Left lung (tissue), 10 donors: ENCODE results near the gene STMP1. TPM values are rescaled to one million over a fixed set of nuclear protein-coding genes. Genes with fewer than 3 reads are reported as not detected.
"Not testable (repeated sequence)": the region's sequence is repeated elsewhere in the genome, so short reads cannot be mapped to it uniquely, and the experiment has no call there.

ENCODE experiments used
- ATAC-seq: fragments of 200-7000 bp; cut with Tn5 transposase; one replicate; pipeline ENCODE4 v1.9.1; 2020; ENCODE audit warnings: moderate library complexity
- DNase-seq, 4 donors: peaks; one replicate each; pipeline ENCODE4 v3.0.0-alpha.2; 2013 to 2020
- H3K27ac ChIP-seq, 2 donors: fragments of 200-600 bp; sonication (generic) in 1 of 2; one replicate each; pipeline versions ENCODE4 v1.5.0 to v1.8.0; 2020 to 2021
- H3K27me3 ChIP-seq, 2 donors: fragments of 200-600 bp; sonication (generic) in 1 of 2; one replicate each; pipeline versions ENCODE4 v1.5.0 to v1.8.0; 2020 to 2021
- H3K36me3 ChIP-seq, 2 donors: fragments of 200-600 bp; sonication (generic) in 1 of 2; one replicate each; pipeline versions ENCODE4 v1.5.0 to v1.8.0; 2020 to 2021
- H3K4me1 ChIP-seq, 2 donors: fragments of 200-600 bp; one replicate each; pipeline ENCODE4 v1.8.0; 2021
- H3K4me3 ChIP-seq, 2 donors: fragments of 200-600 bp; sonication (generic) in 1 of 2; one replicate each; pipeline versions ENCODE4 v1.5.0 to v1.8.0; 2020 to 2021; ENCODE audit warnings: mild to moderate bottlenecking in 1 of 2
- H3K9me3 ChIP-seq, 2 donors: fragments of 200-600 bp; sonication (generic) in 1 of 2; one replicate each; pipeline versions ENCODE4 v1.5.0 to v1.8.0; 2020 to 2021
- CTCF ChIP-seq, 2 donors: fragments of 200-600 bp; sonication (generic) in 1 of 2; IDR thresholded peaks; one replicate each; pipeline versions ENCODE4 v1.5.0 to v1.8.0; 2021; ENCODE audit warnings: antibody characterized with exemption in 2 of 2
- intact Hi-C, 2 donors: fragments of 100-400 bp; cut with DNase I; formaldehyde crosslinking; loops; one replicate each; pipeline versions ENCODE4 v1.11.2 to v1.14.2; 2022
- polyA plus RNA-seq, 6 donors: library from polyadenylated mRNA; unstranded; fragments of 120-200 nt; gene quantifications; one replicate each; pipeline ENCODE4 v1.2.1, GENCODE V29; 2013; ENCODE audit not compliant: insufficient read length in 6 of 6
- total RNA-seq, 2 donors: library from RNA; stranded (reverse); fragmentation: NEBNext Ultra II Directional; extraction: Animal tissue kit (Norgen Biotek cat#: 25700); gene quantifications; one replicate each; pipeline ENCODE4 v1.2.1, GENCODE V29; 2021
- donor health status: DM: no; HTN: yes; CAD: no.
- donor health status: DM: no; HTN: no; CAD: no.

Gene STMP1
- total and polyA plus RNA-seq, 8 donors: 35.0 to 81.6 (median 70.0) TPM

- DNase-seq (no peak), ATAC-seq (no peak)
- intact Hi-C loops: no loop called here
- H3K36me3 ChIP-seq: no peaks in the 10 kb centered on the region
- no peak for TF ChIP-seq CTCF (IDR thresholded peaks at IDR 0.05)
- peaks cover 12 to 50% of the 10 kb centered on the region in 2 donors for H3K4me1 ChIP-seq
- no peak overlapping the region for H3K27ac ChIP-seq
- no peaks in the 10 kb centered on the region for H3K9me3 ChIP-seq
- no peaks in the 10 kb centered on the region for H3K27me3 ChIP-seq
- H3K4me3 ChIP-seq: peak overlapping the region in 1 of 2 donors; percentile 79
Measured at GRCh38 chr7:135664046-135664589, 1.8 kb downstream of the STMP1 start.

DNA sequence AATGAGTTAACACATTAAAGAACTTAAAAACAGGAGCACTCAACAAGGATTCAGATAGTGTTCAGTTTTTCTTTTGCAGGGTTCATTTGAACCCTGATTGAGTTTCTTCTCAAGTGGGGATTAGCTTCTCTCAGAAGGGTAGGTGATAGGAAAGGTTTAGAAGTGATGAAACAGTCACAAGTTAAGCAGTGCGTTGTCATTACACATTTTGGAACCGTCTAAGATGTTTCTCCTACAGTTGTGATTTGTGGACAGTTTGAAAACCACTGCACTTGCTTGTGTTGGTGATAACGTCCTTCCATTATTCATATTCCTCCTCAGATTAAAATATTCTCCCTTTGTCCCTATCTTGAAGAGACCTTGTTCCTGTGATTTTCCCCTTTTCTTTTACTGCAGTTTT lies 2.7 kb downstream of the STMP1 start:
- Histone ChIP-seq H3K27me3 (no peaks in the 10 kb centered on the region), H3K27ac (no peak overlapping the region), H3K4me3 (no peak overlapping the region), H3K9me3 (no peaks in the 10 kb centered on the region), H3K4me1 (peaks cover 12 to 50% of the 10 kb centered on the region in 2 donors), H3K36me3 (no peaks in the 10 kb centered on the region)
- intact Hi-C loops: no loop called here
- no peak for ATAC-seq
- no peak for DNase-seq
- no peak for TF ChIP-seq CTCF (IDR thresholded peaks at IDR 0.05)

DNA sequence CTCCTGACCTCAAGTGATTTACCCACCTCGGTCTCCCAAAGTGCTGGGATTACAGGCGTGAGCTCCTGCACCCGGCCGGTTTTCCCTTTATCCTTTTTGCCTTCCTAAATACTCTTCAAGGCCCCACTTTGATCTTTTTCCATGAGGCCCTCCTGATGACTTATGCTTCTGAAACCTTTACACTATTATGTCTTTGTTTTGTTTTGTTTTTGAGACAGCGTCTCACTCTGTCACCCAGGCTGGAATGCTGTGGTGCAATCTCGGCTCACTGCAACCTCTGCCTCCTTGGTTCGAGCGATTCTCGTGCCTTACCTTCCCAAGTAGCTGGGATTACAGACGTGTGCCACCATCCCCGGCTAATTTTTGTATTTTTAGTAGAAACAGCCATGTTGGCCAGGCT lies 3.8 kb downstream of the STMP1 start:
- no peak for ATAC-seq
- H3K4me3 ChIP-seq: no peak overlapping the region
- no peak for DNase-seq
- no peak overlapping the region for H3K27ac ChIP-seq
- intact Hi-C loops: no loop called here
- no peaks in the 10 kb centered on the region for H3K36me3 ChIP-seq
- TF ChIP-seq CTCF (IDR thresholded peaks at IDR 0.05): no peak
- no peaks in the 10 kb centered on the region for H3K27me3 ChIP-seq
- no peaks in the 10 kb centered on the region for H3K9me3 ChIP-seq
- peaks cover 12 to 49% of the 10 kb centered on the region in 2 donors for H3K4me1 ChIP-seq

DNA sequence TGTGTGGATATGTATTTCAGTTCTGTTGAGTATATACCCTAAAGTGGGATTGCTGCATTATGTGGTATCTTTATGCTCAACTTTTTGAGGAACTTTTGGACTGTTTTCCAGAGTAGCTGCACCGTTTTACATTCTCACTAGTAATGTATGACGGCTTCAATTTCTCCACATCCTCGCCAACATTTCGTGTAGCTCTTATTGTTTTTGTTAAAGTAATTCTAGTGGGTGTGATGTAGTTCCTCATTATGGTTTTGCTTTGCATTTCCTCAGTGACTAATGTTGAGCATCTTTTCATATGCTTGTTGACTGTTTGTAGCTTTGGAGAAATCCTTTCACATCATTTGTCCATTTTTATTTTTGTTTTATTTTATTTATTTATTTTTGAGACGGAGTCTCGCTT lies 4.5 kb downstream of the STMP1 start:
- DNase-seq (no peak), ATAC-seq (no peak)
- TF ChIP-seq CTCF (IDR thresholded peaks at IDR 0.05): no peak
- no peaks in the 10 kb centered on the region for H3K27me3 ChIP-seq
- no peak overlapping the region for H3K4me3 ChIP-seq
- H3K36me3 ChIP-seq: no peaks in the 10 kb centered on the region
- H3K9me3 ChIP-seq: no peaks in the 10 kb centered on the region
- no peak overlapping the region for H3K27ac ChIP-seq
- intact Hi-C loops: no loop called here
- peaks cover 12 to 42% of the 10 kb centered on the region in 2 donors for H3K4me1 ChIP-seq

GRCh38 chr7:135667626-135668025 lies 5.3 kb downstream of the STMP1 start:
- peaks cover 12 to 43% of the 10 kb centered on the region in 2 donors for H3K4me1 ChIP-seq
- ATAC-seq, H3K27me3 ChIP-seq: not testable (repeated sequence)

DNA sequence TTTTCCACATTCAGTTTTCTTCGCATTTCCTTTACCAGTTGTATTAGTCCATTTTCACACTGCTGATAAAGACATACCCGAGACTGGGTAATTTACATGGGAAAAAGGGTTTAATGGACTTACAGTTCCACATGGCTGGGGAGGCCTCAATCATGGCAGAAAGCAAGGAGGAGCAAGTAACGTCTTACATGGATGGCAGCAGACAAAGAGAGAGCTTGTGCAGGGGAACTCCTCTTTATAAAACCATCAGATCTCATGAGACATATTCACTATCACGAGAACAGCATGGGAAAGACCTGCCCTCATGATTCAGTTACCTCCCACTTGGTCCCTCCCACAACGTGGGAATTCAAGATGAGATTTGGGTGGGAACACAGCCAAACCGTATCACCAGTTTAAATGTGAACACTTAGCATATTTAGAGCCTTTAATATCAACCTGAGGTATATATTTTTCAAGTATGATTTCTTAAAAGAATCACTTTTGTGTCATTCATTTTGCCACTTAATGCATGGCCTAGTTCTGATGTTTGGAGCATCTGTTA lies 6.6 kb downstream of the STMP1 start:
- intact Hi-C loops, H3K9me3 ChIP-seq, H3K4me3 ChIP-seq, H3K27me3 ChIP-seq, DNase-seq, ATAC-seq, H3K27ac ChIP-seq, H3K36me3 ChIP-seq: not testable (repeated sequence)
- H3K4me1 ChIP-seq: peaks cover 7 to 39% of the 10 kb centered on the region in 2 donors

More at GRCh38 chr7:135667626-135668025, 5.3 kb downstream of the STMP1 start:
- DNase-seq, H3K36me3 ChIP-seq, H3K9me3 ChIP-seq, H3K4me3 ChIP-seq, intact Hi-C loops, H3K27ac ChIP-seq: not testable (repeated sequence)
